ENCODE data around the gene SH2D3A.

Gene SH2D3A

GRCh38 chr19:6717441-6717971, 49.7 kb downstream of the SH2D3A start:
- H3K4me3 ChIP-seq (ENCODE audit: low read depth, low read length), result no peak overlapping the region
- TF ChIP-seq MYC (IDR thresholded peaks at IDR 0.05; ENCODE audit: low read depth, low read length) (no peak), MAX (IDR thresholded peaks at IDR 0.05; ENCODE audit: low read depth, low read length) (no peak), POLR2A (IDR thresholded peaks at IDR 0.05; ENCODE audit: extremely low read depth, insufficient read length) (no peak)
- TF ChIP-seq, protein P1, sequence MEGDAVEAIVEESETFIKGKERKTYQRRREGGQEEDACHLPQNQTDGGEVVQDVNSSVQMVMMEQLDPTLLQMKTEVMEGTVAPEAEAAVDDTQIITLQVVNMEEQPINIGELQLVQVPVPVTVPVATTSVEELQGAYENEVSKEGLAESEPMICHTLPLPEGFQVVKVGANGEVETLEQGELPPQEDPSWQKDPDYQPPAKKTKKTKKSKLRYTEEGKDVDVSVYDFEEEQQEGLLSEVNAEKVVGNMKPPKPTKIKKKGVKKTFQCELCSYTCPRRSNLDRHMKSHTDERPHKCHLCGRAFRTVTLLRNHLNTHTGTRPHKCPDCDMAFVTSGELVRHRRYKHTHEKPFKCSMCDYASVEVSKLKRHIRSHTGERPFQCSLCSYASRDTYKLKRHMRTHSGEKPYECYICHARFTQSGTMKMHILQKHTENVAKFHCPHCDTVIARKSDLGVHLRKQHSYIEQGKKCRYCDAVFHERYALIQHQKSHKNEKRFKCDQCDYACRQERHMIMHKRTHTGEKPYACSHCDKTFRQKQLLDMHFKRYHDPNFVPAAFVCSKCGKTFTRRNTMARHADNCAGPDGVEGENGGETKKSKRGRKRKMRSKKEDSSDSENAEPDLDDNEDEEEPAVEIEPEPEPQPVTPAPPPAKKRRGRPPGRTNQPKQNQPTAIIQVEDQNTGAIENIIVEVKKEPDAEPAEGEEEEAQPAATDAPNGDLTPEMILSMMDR (IDR thresholded peaks at IDR 0.05; ENCODE audit: low read depth, low read length), result no peak
- DNase-seq (ENCODE audit: low read depth), result no peak

DNA sequence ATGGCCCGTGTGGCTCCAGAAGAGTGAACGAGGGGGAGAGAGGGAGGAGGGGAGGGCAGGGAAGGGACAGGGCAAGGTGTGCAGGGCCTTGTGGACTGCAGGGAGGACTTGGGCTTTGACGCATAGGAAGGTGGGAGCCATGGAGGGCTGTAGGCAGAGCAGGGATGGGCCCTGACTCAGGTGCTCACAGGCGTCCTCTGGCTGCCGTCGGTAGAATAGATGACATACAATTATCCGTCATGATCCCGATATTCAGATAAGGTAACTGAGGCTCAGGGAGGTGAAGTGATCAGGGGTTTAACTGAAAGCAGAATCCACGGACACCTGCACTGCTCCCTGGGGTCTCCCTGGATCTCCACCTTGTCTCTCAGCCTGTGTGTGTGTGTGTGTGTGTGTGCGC, 50.2 kb downstream of the SH2D3A start:
- DNase-seq (ENCODE audit: low read depth), result no peak
- H3K4me3 ChIP-seq (ENCODE audit: low read depth, low read length), result no peak overlapping the region
- TF ChIP-seq, protein P1 (IDR thresholded peaks at IDR 0.05; ENCODE audit: low read depth, low read length), result no peak
- TF ChIP-seq POLR2A (IDR thresholded peaks at IDR 0.05; ENCODE audit: extremely low read depth, insufficient read length) (no peak), MYC (IDR thresholded peaks at IDR 0.05; ENCODE audit: low read depth, low read length) (no peak), MAX (IDR thresholded peaks at IDR 0.05; ENCODE audit: low read depth, low read length) (no peak)

DNA sequence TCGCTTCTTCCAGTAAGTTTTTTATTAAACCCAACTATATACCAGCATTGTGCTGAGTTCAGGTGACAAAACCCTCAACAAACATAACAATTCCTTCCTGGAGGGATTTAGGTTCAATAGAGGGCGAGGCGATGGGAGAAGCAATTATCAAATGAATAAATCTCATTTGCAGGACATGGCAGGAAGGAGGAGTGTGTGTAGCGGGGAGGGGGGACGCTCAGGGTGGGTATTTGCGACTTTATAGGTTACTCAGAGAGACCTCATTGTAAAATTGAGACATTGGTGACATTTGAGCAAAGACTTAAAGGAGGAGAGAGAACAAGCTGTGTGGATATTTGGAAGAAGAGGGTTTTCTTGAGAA, 50.6 kb downstream of the SH2D3A start:
- TF ChIP-seq MYC (IDR thresholded peaks at IDR 0.05; ENCODE audit: low read depth, low read length) (no peak), MAX (IDR thresholded peaks at IDR 0.05; ENCODE audit: low read depth, low read length) (no peak), POLR2A (IDR thresholded peaks at IDR 0.05; ENCODE audit: extremely low read depth, insufficient read length) (no peak)
- TF ChIP-seq, protein P1 (IDR thresholded peaks at IDR 0.05; ENCODE audit: low read depth, low read length), result no peak
- no peak for DNase-seq (ENCODE audit: low read depth)
- H3K4me3 ChIP-seq (ENCODE audit: low read depth, low read length), result no peak overlapping the region

- no peak overlapping the region for H3K4me3 ChIP-seq (ENCODE audit: low read depth, low read length)
- DNase-seq (ENCODE audit: low read depth), result no peak
- TF ChIP-seq, protein P1 (IDR thresholded peaks at IDR 0.05; ENCODE audit: low read depth, low read length), result no peak
- no peak for TF ChIP-seq POLR2A (IDR thresholded peaks at IDR 0.05; ENCODE audit: extremely low read depth, insufficient read length)
- no peak for TF ChIP-seq MYC (IDR thresholded peaks at IDR 0.05; ENCODE audit: low read depth, low read length)
- TF ChIP-seq MAX (IDR thresholded peaks at IDR 0.05; ENCODE audit: low read depth, low read length), result no peak
These were observed 52.3 kb downstream of the SH2D3A start for GRCh38 chr19:6714749-6715555.

DNA sequence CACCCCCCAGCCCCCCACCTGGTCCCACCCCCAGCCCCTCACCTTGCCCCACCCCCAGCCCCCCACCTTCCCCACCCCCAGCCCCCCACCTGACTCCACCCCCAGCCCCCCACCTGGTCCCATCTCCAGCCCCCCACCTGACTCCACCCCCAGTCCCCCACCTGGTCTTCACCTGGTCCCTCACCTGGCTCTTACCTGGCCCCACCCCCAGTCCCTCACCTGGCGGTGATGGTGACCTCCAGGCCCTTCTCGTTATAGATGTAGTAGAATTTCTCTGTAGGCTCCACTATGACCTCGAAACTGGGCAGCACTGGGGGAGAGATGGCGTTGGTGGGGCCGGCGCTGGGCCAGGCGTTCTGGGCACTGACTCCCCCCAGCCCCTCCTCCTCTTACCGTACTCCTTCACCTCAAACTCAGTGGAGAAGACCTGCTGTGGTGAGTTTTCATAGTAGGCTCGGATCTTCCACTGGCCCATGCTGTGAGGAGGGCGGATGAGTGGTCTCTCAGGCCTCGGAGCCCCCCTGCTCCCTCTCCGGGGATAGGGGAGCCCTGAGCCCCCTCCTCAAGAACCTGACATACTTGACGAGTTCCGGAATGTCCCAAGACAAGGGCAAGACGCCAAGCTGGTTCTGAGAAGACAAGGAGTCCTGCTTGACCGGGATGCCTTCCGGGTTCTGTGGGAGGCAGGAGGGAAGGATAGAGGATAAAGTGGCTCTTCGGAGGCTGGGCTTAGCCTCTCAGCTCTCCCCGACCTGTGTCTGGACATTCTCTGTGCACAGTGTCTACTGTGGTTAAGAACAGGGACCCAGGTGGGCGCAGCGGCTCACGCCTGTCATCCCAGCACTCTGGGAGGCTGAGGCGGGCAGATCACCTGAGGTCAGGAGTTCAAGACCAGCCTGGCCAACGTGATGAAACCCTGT, 53.2 kb downstream of the SH2D3A start:
- TF ChIP-seq MYC (IDR thresholded peaks at IDR 0.05; ENCODE audit: low read depth, low read length) (no peak), MAX (IDR thresholded peaks at IDR 0.05; ENCODE audit: low read depth, low read length) (no peak), POLR2A (IDR thresholded peaks at IDR 0.05; ENCODE audit: extremely low read depth, insufficient read length) (no peak)
- TF ChIP-seq, protein P1 (IDR thresholded peaks at IDR 0.05; ENCODE audit: low read depth, low read length), result no peak
- DNase-seq (ENCODE audit: low read depth), result no peak
- H3K4me3 ChIP-seq (ENCODE audit: low read depth, low read length), result no peak overlapping the region
